Islet precursor cell (in vitro differentiated cells): ENCODE measurements around the gene ARAF.

Experiments
- DNase-seq: peaks from one replicate; pipeline ENCODE4 v3.0.0-alpha.2; 2018

Gene ARAF

GRCh38 chrX:47564438-47565085 is 3.6 kb downstream of the ARAF start:
- DNase-seq = no peak

DNA sequence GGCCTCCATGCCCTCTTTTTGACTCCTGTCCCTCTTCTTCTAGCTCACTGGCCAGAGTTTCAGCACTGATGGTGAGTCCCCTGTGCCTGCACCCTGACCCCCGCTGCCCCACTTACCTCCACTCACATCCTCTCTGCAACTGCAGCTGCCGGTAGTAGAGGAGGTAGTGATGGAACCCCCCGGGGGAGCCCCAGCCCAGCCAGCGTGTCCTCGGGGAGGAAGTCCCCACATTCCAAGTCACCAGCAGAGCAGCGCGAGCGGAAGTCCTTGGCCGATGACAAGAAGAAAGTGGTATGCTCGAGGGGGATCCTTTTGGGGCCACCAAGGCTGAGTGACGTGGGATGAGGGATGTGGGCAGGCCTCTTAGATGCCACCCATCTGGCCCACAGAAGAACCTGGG is 5.8 kb downstream of the ARAF start:
- DNase-seq = no peak

DNA sequence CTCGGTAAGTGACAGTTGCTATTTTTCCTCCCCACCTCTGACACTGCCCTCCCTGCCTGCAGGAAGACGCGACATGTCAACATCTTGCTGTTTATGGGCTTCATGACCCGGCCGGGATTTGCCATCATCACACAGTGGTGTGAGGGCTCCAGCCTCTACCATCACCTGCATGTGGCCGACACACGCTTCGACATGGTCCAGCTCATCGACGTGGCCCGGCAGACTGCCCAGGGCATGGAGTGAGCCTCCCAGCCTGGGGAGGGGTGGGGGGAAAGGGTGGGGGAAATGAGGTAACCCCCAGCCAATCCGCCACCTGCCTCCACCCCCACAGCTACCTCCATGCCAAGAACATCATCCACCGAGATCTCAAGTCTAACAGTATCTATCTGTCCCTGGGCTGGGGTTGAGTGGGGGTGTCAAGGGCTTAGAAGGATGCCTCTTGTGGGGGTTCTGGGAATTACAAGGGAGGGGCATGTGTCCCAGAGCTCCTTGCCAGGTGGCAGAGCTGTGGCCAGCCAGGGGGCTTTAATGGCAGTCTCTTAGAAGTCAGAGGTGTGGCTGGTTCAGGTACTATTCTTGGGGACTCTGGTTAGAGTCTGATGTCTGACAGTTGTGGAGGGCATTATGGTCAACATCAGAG is 7.8 kb downstream of the ARAF start:
- DNase-seq = peak; percentile 60

GRCh38 chrX:47570794-47571193 is 9.8 kb downstream of the ARAF start:
- DNase-seq = peak; percentile 26

GRCh38 chrX:47571215-47571614 is 10.2 kb downstream of the ARAF start:
- peak; percentile 29 for DNase-seq

GRCh38 chrX:47571896-47572295 is 10.9 kb downstream of the ARAF start:
- DNase-seq = no peak

DNA sequence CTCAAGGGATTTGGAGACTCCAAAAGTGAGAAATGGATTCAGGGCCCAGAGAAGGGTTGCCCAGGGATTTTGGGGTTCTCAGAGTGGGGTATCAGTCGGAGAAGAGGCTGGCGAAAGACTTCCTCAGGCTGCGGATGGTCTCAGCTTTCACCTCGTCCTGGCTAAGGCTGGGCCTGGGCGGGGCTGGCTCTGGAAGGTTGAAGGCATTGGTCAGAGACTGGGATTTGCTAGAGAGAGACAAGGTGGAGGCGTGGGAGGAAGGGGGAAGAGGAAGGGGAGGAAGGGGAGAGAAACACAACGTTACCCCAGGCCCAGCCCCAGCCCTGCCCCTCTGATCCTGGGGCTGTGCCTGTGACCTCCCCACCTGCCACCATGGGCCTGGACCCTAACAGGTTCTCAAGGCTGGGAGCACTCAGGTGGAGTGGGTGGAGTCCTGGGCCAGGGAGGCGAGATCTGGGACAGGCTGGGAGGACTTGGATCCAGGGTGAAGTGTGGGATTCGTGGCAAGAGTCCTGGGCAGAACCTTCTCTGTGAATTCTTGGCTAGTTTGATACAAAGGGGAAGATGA is 11.9 kb downstream of the ARAF start:
- DNase-seq = peak; percentile 49

- DNase-seq = peak; percentile 93
Observed at GRCh38 chrX:47573341-47574075, 12.5 kb downstream of the ARAF start.

DNA sequence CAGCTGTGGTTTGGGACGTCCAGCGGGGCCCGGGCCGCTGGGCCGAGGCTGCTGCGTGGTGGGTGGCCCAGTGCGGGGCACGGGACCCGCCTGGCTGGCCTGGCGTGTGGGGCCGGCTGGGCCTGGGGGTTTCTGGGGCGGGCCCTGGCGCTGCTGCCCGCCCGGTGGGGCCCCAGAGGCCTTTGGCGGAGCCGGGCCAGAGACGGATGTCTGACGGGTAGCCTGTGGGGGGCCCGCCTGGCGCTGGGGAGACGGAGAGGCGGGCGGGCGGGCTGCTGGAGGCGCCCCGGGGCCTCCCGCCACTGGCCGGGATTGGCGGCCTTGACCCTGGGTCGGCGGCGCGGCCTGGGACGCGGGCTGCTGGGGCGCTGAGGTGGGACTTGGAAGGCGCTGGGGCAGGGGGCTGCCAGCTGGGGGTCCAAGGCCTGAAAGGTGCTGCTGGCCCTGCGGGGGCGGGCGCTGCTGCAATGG is 13.1 kb downstream of the ARAF start:
- DNase-seq = peak; percentile 63

DNA sequence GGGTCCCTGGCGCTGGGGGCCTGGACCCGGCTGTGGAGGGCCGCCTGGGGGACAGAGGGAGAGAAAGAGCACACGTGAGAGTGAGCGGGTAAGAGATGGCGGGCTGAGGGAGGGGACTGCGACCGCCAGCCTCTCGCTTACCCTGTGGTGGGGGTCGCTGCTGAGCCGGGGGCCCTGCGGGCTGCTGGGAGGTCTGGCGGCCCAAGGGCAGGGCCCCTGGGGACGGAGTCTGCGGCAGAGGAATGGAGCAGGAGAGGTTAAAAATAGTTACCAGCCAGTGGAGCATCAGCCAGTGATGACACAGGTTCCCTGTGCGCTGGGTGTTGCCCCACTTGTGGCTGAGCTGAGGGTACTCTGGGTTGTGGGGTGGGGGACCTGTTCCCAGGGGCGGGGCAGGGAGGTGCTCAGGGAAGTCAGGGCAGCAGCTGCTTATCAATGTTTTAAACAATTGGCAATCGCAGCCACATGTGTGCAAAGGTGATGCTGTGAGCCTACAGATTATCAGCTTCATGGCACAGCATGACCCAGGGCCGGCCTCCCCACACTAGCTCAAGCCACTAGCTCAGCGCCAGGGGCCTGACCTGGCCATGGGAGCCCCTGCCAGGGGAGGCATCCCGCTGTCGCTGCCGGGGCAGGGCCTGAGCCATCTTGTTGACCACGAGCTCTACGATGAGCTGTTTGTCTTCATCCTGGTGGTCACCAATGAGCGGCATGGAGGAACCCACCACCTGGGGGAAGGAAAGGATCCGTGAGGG is 13.7 kb downstream of the ARAF start:
- DNase-seq = peak; percentile 58

DNA sequence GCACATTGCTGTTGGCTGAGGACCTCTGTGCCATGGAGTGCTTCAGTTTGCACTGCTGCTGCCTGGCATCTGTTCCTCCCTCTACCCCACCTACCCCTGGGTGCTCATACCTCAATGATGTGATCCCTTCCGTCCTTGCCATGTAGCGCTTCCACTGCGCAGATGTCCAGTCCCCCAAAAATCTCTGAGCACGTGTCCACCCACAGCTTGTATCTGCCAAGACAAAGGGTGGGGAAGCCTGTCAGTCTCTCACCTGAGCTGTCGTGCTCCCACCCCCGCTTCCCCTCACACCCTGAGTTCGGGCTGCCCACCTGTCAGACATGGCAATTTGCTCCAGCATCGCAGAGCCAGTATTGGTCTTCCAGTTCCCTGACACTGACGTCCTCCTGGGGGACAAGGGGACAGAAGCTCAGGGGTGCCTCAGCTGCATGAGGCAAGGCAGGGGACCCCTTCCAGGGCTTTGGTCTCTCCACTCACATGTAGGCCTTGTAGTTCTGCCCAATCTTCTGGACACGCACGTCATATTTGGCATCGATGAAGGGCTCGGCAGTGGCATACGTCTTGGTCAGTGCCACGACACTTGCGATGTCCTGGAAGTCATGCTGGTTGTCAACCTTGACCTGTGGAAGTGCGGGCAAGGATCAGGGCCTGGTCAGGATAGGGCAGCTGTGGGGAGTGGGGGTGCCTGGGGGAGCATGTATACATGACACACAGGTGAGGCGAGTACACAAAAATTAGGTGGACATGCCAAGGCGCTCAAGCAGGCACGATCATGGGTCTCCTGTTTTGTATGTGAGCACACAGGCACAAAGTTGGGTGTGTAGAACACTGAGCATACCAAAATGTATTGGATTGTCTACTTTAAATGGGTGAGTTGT is 15.3 kb downstream of the ARAF start:
- peak; percentile 37 for DNase-seq

GRCh38 chrX:47577424-47577823 is 16.4 kb downstream of the ARAF start:
- DNase-seq = peak; percentile 61

DNA sequence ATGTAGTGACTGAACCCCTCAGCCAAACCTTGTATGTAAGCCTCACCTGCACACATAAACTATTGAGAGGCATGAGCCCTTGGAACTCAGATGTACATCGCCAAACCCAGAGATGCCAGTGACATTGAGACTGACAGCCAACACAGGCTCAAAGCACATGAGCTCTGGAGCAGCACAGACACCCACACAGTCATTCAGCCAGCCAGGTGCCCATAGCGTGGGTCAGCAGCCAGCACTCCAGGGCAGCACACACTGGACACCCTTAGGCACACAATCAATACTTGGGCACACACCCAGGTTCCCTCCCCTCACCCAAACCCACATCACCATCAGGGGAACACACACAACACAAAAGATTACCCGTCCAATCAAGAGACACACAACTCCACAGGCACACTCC is 16.9 kb downstream of the ARAF start:
- no peak for DNase-seq

GRCh38 chrX:47578692-47579091 is 17.7 kb downstream of the ARAF start:
- DNase-seq = no peak

DNA sequence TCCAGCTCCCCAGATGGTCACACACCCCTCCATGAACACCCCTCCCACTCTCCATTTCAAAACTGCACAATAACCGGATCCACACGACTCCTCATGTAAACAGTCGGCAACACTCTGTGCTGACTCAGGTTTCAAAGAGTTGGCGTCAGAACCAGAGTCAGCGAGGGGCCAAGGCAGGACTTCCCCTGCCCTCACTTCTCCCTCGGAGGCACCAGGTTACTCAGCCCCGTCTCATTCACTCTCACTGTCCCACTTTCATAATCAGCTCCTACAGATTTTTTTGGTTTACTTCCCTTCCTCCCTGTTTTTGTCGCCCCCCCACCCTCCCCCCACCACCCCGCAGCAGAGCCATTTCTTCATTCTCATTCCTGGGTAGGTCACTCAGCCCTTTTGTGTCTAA is 18.5 kb downstream of the ARAF start:
- no peak for DNase-seq

DNA sequence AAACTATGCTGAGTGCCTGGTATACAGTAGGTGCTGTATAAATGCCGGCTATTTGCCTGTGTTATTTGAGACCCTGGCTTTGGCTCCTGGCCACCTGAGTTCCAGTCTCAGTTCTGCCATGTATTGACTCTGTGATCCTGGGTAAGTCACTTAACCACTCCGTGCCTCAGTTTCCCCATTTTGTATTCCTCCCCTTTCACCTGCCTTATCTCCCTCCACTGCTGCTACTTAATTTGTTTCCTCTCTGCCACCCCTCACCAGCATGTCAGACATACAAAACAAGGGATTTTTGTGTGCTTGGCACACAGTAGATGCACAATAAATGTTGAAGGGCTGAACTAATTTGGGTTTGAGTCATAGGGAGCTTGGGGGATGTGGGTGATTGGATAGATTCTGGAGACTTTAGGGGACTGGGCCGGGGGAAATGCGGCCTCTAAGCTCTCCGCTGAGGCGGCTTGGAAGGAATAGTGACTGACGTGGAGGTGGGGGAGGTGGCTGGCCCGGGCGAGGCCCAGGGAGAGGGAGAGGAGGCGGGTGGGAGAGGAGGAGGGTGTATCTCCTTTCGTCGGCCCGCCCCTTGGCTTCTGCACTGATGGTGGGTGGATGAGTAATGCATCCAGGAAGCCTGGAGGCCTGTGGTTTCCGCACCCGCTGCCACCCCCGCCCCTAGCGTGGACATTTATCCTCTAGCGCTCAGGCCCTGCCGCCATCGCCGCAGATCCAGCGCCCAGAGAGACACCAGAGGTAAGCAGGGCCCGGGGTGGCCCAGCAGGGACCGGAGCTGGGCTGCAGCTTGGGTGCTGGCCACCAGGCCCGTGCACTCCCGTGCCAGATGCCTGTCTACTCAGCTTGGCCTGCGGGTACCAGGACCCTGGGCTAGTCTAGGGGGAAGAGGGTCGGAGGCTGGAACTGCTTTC is 21.0 kb downstream of the ARAF start, which contains the start of gene TIMP1:
Gene TIMP1, plus strand, starts transcription at position 706 of the 917 bp plus-strand sequence. CDS start 980 bp downstream, outside the sequence.
- DNase-seq = peak; percentile 97

DNA sequence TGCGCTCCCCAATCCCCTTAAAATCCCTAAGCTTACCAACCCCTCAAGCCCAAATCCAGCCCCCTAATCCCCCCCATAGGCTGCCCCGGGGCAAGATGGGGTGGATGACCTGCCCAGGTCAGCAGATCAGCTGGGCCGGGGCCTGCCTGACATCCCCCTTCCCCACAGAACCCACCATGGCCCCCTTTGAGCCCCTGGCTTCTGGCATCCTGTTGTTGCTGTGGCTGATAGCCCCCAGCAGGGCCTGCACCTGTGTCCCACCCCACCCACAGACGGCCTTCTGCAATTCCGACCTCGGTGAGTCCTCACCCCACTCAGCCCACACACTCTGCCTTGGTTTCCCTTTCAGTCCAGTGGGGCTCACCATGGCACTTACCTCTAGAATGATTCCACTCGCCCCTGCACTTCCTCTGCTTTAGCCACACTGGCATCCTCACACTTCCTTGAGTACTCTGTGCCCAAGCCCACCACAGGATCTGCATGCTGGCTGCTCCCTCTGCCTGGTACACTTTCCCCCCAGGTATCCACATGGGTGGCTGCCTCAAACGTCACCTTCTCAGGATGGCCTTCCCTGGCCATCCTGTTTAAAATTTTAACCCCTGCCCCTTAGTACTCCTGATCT is 22.3 kb downstream of the ARAF start:
- DNase-seq = no peak

DNA sequence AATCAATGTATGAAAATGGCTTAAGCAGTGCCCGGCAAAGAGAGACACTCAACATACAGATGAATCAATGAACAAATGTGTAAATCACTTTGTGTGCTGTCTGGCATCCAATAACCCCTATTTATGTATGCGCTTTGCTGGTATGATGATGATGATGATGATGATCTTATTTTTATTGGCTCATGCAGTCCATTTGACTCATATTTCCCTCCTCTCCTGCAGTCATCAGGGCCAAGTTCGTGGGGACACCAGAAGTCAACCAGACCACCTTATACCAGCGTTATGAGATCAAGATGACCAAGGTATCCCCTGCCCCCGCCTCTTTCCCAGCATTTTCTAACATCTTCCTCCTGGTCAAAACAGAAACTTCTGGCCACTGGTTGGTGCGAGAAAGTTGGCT is 23.7 kb downstream of the ARAF start:
- DNase-seq = no peak

- no peak for DNase-seq
Observed at GRCh38 chrX:47585273-47585672, 24.3 kb downstream of the ARAF start.
